NCI-H69 (cell line): ENCODE data around the gene OR4A15.

Source experiments
- DNase-seq: peaks from one replicate; lab custom pipeline; 2025; lab: John Stamatoyannopoulos, UW

Gene OR4A15

DNA sequence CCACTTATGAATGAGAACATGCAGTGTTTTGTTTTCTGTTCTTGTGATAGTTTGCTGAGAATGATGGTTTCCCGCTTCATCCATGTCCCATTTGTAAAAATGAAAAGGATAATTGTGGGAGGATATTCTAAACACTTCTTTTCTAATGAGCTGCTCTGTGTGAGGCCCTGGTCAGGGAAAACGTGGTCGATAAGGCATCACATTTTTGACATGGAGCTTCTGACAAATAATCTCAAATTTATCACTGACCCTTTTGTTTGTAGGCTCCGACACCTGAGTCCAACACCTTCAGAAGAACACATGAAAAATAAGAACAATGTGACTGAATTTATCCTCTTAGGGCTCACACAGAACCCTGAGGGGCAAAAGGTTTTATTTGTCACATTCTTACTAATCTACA lies at the start of gene OR4A15:
Gene OR4A15 (plus strand): TSS at position 301 of the 400 bp plus-strand sequence. CDS start 0 bp downstream, at position 301.
- DNase-seq, result no peak

DNA sequence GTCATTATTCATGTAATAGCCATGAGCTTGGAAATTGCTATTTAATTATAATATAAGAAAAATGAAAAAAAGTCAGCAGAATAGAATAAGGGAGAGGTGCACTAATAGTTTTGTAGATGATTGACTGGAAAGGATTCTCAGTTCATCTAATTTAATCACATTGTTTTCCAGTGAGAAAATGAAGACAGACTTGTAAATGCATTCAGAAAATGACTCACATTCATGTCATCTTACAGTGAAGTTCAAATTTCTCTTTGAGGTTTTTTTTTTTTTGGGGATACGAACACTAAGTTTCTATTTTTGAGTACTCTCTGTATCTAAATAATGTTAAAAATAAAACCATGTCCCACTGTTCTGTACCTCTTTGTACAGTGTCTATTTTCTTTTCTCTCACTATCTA lies 43.3 kb upstream of the OR4A15 start:
- DNase-seq, result no peak

DNA sequence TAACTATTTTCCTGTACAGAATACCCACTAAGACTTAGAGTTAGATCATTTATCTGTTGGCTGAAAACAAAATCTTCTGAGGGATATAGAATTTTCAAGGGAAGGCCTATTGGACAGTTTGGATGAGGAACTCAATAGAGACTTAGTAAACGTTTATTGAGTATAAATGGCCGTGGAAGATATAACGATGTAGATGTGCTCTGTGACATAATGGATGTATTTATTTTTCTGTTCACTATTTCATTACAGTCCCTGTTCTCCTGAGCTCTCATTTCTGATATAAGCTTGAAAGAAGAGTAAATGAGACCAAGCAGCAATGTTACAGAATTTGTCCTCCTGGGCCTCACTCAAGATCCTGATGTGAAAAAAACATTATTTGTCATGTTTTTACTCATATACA lies 24.9 kb upstream of the OR4A15 start, which contains the start of gene OR4A16:
Gene OR4A16 (plus strand): TSS at position 301 of the 400 bp plus-strand sequence. CDS start 0 bp downstream, at position 301.
- no peak for DNase-seq

DNA sequence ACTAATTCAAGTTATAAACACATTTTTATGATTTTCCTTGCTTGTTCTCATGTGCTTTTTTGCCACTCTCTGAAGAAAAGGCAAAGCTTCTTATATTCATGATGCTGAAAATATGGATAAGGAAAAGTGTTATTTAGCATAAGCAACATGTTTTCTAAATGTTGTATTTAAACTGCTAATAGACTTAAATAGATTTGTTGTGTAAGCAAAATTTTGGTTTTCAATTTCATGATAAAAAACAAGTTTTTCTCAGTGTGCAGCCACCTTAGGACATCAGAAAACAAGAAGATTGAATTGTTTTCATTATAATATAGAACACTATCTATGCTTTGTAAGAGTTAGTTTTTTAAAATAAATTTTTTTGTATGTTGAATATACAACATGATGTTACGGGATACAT lies 22.5 kb upstream of the OR4A15 start:
- DNase-seq, result no peak

DNA sequence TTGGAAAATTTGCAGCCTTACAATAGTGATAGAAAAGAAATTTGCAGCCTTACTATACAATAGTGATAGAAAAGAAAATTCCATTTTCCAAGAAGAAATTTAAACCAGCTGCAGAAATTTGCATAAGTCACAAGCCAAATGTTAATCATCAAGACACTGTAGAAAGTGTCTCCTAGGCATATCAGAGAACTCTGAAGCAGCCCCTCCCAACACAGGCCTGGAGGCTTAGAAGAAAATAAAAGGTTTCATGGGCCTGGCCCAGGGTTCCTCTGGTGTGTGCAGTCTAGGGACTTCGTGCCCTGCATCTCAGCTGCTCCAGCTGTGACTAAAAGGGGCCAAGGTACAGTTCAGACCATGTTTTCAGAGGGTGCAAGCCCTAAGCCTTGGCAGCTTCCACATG lies 18.7 kb upstream of the OR4A15 start:
- no peak for DNase-seq

DNA sequence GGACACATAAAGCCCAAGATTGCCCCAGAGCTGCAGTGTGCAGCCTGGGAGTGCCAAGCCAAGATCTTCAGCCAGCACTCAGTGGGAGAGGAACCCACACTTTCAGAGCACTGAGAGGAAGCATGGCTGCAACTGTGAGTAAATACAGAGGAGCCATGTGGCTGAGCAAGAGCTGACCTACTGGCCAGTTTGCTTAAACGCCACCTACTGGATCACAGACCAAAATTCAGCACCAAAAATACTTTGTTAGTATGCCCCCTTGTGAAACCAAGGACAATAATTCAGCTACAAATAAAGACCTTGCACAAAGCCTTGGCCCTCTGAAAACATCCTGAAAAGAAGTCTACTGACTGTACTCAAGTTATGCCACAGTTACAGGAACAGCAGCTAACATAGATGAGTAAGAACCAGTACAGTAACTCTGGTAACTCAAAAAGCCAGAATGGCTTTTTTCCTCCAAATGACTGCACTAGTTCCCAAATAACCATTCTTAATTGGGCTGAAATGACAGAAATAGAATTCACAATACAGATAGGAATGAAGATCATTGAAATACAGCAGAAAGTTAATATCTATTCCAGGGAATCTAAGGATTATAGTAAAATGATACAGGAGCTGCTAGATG lies 10.1 kb upstream of the OR4A15 start:
- DNase-seq, result no peak

DNA sequence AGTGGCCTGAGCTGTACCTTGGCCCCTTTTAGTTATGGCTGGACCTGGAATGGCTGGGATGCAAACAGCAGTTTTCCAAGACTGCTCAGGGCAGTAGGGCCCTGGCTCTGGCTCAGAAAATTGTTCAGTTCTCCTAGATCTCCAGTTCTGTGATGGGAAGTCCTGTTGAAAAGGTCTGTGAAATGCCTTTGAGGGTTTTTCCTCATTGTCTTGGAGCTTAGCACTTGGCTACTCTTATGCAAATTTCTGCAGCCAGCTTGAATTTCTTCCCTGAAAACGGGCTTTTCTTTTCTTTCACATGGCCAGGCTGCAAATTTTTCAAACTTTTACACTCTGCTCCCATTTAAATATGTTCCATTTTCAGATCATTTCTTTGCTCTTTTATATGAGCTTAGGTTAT lies 33.2 kb downstream of the OR4A15 start:
- DNase-seq, result no peak
